ENCODE measurements around the gene ONECUT1.

Gene ONECUT1

DNA sequence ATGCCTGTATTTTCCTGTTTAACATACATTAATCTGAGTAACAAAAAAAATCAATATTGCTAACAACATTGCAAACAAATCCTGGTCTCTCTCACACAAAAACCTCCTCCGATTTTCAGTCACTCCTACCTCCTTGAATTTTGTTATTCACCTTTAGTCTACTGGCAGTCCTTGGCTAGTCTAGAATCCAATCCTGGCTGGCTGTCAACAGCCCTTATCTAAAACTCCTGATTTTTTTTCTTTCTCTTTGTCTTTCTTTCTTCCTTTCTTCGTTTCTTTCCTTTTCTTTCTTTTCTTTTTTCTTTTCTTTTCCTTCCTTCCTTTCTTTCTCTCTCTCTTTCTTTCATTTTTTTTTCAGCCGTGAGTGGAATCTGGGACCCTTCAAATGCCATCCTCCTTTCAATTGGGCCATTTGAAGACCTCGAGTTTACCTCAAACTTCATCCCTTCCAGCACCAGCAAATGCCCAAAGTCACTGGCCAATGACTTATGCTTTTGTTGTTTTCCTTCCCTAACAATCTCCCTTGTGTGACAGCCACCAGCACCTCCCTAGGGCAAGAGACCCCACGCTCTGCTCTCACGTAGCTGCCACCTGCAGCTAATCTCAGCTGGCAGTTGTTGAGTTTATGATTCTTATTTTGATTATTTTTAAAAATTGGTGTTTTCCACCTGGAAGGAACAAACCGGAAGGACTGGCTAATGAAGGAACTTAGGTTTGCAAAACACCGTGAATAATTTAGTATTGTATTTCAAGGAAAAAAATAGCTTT lies 6.8 kb upstream of the ONECUT1 start:
- no peaks in the 10 kb centered on the region for H3K9me3 ChIP-seq (ENCODE audit: control insufficient read depth in 2 of 2, low read length in 2 of 2)
- peaks cover 0 to 3% of the 10 kb centered on the region in 2 donors for H3K4me1 ChIP-seq (ENCODE audit: control insufficient read depth in 2 of 2, insufficient read depth in 2 of 2, low read length in 2 of 2)
- H3K36me3 ChIP-seq (ENCODE audit: control insufficient read depth in 2 of 2, insufficient read depth in 2 of 2, low read length in 2 of 2), result no peaks in the 10 kb centered on the region
- H3K9ac ChIP-seq (ENCODE audit: low read depth in 1 of 2, low read length in 2 of 2), result no peak overlapping the region
- H3K27me3 ChIP-seq (ENCODE audit: control insufficient read depth in 2 of 2, insufficient read depth in 2 of 2, low read length in 2 of 2), result peaks cover 54 to 63% of the 10 kb centered on the region in 2 donors
- no peak overlapping the region for H3K27ac ChIP-seq (ENCODE audit: low read depth in 2 of 2, low read length in 2 of 2)
- H3K4me3 ChIP-seq (ENCODE audit: low read length in 2 of 2), result no peak overlapping the region

DNA sequence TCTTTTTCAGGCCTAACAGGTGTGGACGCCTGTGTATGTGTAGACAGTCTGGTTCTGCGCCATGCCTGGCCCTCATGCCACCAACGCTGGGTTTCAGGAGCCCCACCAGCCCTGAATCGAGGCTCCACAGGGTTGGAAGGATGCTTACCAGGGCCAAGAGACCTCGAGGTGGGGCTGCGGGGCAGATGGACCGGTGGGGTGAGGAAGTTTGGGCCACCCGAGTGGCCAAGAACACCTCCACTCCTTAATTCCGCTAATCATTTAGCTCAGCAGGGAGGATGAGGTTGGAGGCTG lies 6.0 kb upstream of the ONECUT1 start:
- peaks cover 47 to 56% of the 10 kb centered on the region in 2 donors for H3K27me3 ChIP-seq (ENCODE audit: control insufficient read depth in 2 of 2, insufficient read depth in 2 of 2, low read length in 2 of 2)
- H3K27ac ChIP-seq (ENCODE audit: low read depth in 2 of 2, low read length in 2 of 2), result no peak overlapping the region
- H3K9me3 ChIP-seq (ENCODE audit: control insufficient read depth in 2 of 2, low read length in 2 of 2), result no peaks in the 10 kb centered on the region
- H3K9ac ChIP-seq (ENCODE audit: low read depth in 1 of 2, low read length in 2 of 2), result no peak overlapping the region
- H3K4me1 ChIP-seq (ENCODE audit: control insufficient read depth in 2 of 2, insufficient read depth in 2 of 2, low read length in 2 of 2), result peaks cover 0 to 3% of the 10 kb centered on the region in 2 donors
- no peak overlapping the region for H3K4me3 ChIP-seq (ENCODE audit: low read length in 2 of 2)
- H3K36me3 ChIP-seq (ENCODE audit: control insufficient read depth in 2 of 2, insufficient read depth in 2 of 2, low read length in 2 of 2), result no peaks in the 10 kb centered on the region

DNA sequence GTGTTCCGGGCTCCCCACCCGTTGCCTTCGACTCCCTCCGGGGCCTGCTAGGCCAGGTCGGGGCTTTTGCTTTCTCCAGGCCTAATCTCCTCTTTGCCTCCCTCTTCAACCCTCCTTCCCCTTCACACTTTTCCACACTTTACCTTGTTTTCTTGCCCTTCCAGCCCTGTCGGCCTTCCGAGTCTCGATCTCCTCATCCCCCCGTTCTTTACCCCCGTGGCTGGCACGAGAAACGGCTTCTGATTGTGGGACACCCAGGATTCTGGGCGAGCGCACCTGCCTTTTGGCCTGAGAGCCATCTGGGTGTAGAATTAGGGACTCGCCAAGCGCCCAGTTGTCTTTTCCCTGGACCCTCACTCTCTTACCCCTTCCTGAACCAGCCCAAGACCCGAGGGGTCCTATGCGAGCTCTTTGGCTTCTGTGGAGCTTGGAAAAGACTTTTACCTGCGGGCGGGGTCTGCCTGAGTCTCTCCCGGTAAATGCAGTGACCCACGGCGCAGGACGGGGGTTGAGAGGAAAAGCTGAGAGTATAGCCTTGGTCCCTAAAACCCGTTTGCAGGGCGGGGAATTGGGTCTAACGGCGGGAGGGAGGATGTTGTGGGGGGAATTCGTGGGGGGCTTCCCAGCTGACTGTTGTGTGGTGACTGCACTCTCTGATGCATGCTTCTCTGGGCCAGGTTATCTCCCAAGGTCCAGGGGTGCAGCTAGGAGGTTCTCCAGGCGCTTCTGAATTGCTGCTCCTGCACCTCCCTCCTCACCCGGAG lies 5.5 kb upstream of the ONECUT1 start:
- peaks cover 48 to 51% of the 10 kb centered on the region in 2 donors for H3K27me3 ChIP-seq (ENCODE audit: control insufficient read depth in 2 of 2, insufficient read depth in 2 of 2, low read length in 2 of 2)
- no peaks in the 10 kb centered on the region for H3K9me3 ChIP-seq (ENCODE audit: control insufficient read depth in 2 of 2, low read length in 2 of 2)
- peaks cover 0 to 3% of the 10 kb centered on the region in 2 donors for H3K4me1 ChIP-seq (ENCODE audit: control insufficient read depth in 2 of 2, insufficient read depth in 2 of 2, low read length in 2 of 2)
- H3K27ac ChIP-seq (ENCODE audit: low read depth in 2 of 2, low read length in 2 of 2), result no peak overlapping the region
- H3K4me3 ChIP-seq (ENCODE audit: low read length in 2 of 2), result no peak overlapping the region
- H3K36me3 ChIP-seq (ENCODE audit: control insufficient read depth in 2 of 2, insufficient read depth in 2 of 2, low read length in 2 of 2), result no peaks in the 10 kb centered on the region
- H3K9ac ChIP-seq (ENCODE audit: low read depth in 1 of 2, low read length in 2 of 2), result no peak overlapping the region

DNA sequence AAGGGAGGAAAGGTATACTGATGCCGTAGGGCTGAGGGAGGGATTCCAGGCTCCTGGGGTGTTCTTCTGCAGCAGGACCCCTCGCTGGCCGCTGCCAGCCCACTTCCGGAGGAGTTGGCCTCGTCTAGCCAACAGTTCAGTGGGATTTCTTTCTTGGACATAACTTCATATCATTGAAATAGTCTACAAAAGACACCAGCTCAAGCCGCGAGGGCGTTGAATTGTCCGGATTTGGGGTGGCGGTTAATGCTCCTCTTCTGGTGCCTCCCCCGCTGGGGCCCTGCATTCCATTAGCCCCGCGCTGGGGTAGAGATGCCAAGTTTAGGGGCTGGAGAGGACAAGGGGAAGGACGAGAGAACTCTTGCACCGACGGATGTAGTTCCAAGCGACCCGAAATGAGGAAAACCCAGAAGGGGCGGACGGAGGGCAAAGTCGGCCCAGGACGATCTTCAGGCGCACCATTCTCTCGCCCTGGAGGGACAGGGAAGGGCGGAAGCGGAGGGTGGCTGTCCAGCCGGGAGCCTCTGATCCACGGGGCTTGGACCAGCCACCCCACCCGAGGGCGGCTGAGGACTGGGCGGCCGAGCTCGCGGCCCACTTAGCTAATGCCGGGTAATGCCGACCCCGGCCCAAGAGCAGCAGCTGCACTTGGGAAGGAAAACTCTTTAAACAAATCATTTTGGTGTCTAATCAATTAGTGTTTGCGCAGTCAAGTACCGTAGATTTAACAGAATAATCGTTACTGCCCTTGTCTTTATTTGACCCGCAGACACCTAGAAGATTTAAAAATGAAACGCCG lies 4.7 kb upstream of the ONECUT1 start:
- H3K9ac ChIP-seq (ENCODE audit: low read depth in 1 of 2, low read length in 2 of 2), result no peak overlapping the region
- H3K27ac ChIP-seq (ENCODE audit: low read depth in 2 of 2, low read length in 2 of 2), result no peak overlapping the region
- H3K36me3 ChIP-seq (ENCODE audit: control insufficient read depth in 2 of 2, insufficient read depth in 2 of 2, low read length in 2 of 2), result no peaks in the 10 kb centered on the region
- peaks cover 43 to 44% of the 10 kb centered on the region in 2 donors for H3K27me3 ChIP-seq (ENCODE audit: control insufficient read depth in 2 of 2, insufficient read depth in 2 of 2, low read length in 2 of 2)
- peaks cover under 1 to 3% of the 10 kb centered on the region in 2 donors for H3K4me1 ChIP-seq (ENCODE audit: control insufficient read depth in 2 of 2, insufficient read depth in 2 of 2, low read length in 2 of 2)
- H3K4me3 ChIP-seq (ENCODE audit: low read length in 2 of 2), result no peak overlapping the region
- H3K9me3 ChIP-seq (ENCODE audit: control insufficient read depth in 2 of 2, low read length in 2 of 2), result no peaks in the 10 kb centered on the region

DNA sequence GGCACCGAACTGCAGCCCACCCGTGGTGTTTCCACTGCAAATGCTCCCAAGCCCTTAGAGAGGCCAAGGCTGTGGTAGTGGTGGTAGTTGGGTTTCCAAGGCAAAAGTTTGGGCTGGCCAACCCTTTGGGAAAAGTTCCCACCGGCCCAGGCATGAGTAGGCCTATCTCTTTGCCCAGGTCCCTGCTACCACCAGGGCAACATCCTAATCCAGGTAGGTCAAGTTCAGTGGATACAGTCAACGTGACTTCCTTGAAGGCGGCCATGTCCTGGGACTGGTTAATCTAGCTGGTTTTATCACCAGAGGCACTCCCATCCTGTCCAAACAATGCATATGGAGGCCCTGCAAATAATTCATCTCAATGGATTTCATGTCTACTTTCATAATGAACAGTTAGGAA lies 1.6 kb upstream of the ONECUT1 start:
- Histone ChIP-seq H3K27me3 (ENCODE audit: control insufficient read depth in 2 of 2, insufficient read depth in 2 of 2, low read length in 2 of 2) (peaks cover 47% of the 10 kb centered on the region in 2 donors), H3K9ac (ENCODE audit: low read depth in 1 of 2, low read length in 2 of 2) (no peak overlapping the region), H3K27ac (ENCODE audit: low read depth in 2 of 2, low read length in 2 of 2) (no peak overlapping the region), H3K4me1 (ENCODE audit: control insufficient read depth in 2 of 2, insufficient read depth in 2 of 2, low read length in 2 of 2) (peaks cover 7 to 12% of the 10 kb centered on the region in 2 donors), H3K36me3 (ENCODE audit: control insufficient read depth in 2 of 2, insufficient read depth in 2 of 2, low read length in 2 of 2) (no peaks in the 10 kb centered on the region), H3K4me3 (ENCODE audit: low read length in 2 of 2) (no peak overlapping the region), H3K9me3 (ENCODE audit: control insufficient read depth in 2 of 2, low read length in 2 of 2) (no peaks in the 10 kb centered on the region)

DNA sequence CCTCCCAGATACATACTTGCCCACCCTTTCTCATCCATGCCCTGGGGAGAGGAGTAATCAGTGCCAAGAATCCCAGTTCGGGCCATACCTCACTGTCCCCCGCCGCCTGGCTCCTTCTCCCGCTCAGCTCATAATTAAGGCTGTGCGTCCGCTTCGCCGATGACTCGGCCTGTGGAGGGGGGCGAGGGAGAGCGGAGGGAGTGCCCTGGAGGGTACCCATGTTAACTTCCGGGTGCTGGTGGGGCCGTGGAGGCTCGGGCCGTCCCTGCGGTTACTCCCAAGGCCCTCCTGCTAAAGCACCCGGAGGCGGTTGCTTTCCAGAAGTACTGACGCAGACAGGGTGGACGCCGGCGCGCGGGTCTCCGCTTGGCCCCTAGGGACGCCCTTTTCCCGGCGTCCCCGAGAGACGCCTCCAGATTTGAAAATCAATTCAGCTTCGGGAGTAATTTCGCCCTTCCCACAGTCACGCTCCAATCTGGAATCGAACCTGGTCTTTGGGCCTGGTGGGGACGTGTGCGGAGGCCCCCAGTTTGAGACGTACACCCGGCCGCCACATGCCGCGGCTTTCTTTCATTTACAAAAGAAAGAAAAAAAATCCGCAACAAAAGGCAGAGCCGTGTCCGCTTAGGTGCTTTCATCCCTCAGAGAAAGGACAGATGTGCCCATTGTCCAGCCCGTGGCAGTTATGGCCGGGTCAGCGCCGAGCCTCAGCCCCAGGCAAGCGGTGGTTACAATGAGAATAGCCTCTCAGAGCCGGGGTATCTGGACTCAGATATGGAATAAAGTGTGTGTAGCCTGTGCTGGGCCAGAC lies 1.0 kb upstream of the ONECUT1 start:
- Histone ChIP-seq H3K9ac (ENCODE audit: low read depth in 1 of 2, low read length in 2 of 2) (no peak overlapping the region), H3K27ac (ENCODE audit: low read depth in 2 of 2, low read length in 2 of 2) (no peak overlapping the region), H3K4me3 (ENCODE audit: low read length in 2 of 2) (peak overlapping the region in 1 of 2 donors; percentile 32), H3K4me1 (ENCODE audit: control insufficient read depth in 2 of 2, insufficient read depth in 2 of 2, low read length in 2 of 2) (peaks cover 7 to 12% of the 10 kb centered on the region in 2 donors), H3K27me3 (ENCODE audit: control insufficient read depth in 2 of 2, insufficient read depth in 2 of 2, low read length in 2 of 2) (peaks cover 47 to 50% of the 10 kb centered on the region in 2 donors), H3K9me3 (ENCODE audit: control insufficient read depth in 2 of 2, low read length in 2 of 2) (no peaks in the 10 kb centered on the region), H3K36me3 (ENCODE audit: control insufficient read depth in 2 of 2, insufficient read depth in 2 of 2, low read length in 2 of 2) (no peaks in the 10 kb centered on the region)

DNA sequence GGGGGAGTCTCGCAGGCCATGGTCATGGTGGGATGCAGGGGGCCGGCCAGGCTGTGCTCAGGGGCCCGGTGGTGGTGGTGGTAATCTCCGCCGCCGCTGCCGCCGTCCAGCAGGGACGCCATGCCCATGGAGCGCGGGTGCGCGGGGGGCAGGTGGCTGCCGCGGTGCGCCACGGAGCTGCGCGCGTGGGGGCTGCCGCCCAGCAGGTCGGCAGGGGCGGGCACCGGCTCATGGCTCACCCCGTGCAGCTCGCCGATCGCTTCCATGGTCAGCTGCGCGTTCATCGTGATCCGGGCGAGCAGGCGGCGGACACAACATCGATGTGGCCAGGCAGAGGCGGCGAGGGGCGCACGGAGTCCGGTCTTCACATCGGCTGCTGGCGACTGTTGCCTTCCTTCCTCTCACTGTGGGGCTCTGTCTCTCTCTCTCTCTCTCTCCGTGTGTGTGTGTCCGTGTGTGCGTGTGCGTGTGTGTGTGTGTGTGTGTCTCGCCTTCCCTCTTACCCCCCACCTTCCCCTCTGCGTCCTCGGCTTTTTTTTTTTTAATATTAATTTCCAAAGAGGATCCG lies 451 bp downstream of the ONECUT1 start:
- no peak overlapping the region for H3K27ac ChIP-seq (ENCODE audit: low read depth in 2 of 2, low read length in 2 of 2)
- H3K36me3 ChIP-seq (ENCODE audit: control insufficient read depth in 2 of 2, insufficient read depth in 2 of 2, low read length in 2 of 2), result no peaks in the 10 kb centered on the region
- peaks cover 7 to 12% of the 10 kb centered on the region in 2 donors for H3K4me1 ChIP-seq (ENCODE audit: control insufficient read depth in 2 of 2, insufficient read depth in 2 of 2, low read length in 2 of 2)
- H3K9me3 ChIP-seq (ENCODE audit: control insufficient read depth in 2 of 2, low read length in 2 of 2), result no peaks in the 10 kb centered on the region
- no peak overlapping the region for H3K9ac ChIP-seq (ENCODE audit: low read depth in 1 of 2, low read length in 2 of 2)
- H3K4me3 ChIP-seq (ENCODE audit: low read length in 2 of 2), result peak overlapping the region; percentile 65 to 69
- peaks cover 46 to 56% of the 10 kb centered on the region in 2 donors for H3K27me3 ChIP-seq (ENCODE audit: control insufficient read depth in 2 of 2, insufficient read depth in 2 of 2, low read length in 2 of 2)

DNA sequence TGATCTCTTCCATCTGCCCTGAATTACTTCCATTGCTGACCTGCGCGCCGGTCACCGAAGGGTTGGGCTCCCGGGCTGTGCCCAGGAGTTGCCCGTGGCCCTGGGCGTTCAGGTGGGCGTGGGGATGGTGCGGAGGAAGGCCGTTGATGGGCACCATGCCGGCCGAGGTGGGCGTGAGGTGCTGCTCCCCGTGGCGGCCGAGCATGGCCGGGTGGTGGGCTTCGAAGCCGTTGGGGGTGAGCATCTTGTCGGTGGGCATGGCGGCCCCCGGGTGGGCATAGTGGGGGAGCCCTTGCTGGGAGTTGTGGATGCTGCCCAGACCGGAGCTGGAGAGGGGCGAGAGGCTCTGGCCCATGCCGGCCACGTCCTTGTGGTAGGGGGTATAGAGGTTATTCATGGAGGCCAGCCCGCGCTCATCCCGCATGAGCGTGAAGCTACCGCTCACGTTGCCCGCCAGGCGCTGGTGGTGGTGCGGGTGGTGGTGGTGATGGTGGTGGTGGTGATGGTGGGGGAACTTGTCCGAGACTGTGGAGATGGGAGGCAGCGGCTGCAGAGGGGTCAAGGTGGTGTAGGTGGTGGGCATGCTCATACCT lies 1.0 kb downstream of the ONECUT1 start:
- H3K9me3 ChIP-seq (ENCODE audit: control insufficient read depth in 2 of 2, low read length in 2 of 2), result no peaks in the 10 kb centered on the region
- H3K4me1 ChIP-seq (ENCODE audit: control insufficient read depth in 2 of 2, insufficient read depth in 2 of 2, low read length in 2 of 2), result peaks cover 7 to 12% of the 10 kb centered on the region in 2 donors
- no peak overlapping the region for H3K9ac ChIP-seq (ENCODE audit: low read depth in 1 of 2, low read length in 2 of 2)
- no peak overlapping the region for H3K27ac ChIP-seq (ENCODE audit: low read depth in 2 of 2, low read length in 2 of 2)
- peak overlapping the region; percentile 65 to 69 for H3K4me3 ChIP-seq (ENCODE audit: low read length in 2 of 2)
- H3K36me3 ChIP-seq (ENCODE audit: control insufficient read depth in 2 of 2, insufficient read depth in 2 of 2, low read length in 2 of 2), result no peaks in the 10 kb centered on the region
- H3K27me3 ChIP-seq (ENCODE audit: control insufficient read depth in 2 of 2, insufficient read depth in 2 of 2, low read length in 2 of 2), result peaks cover 47 to 62% of the 10 kb centered on the region in 2 donors

All from mucosa of rectum (tissue), 2 donors.